Kidney epithelial cell (primary cell): ENCODE measurements around the gene BMP5. TPM values are rescaled to one million over a fixed set of nuclear protein-coding genes. Genes with fewer than 3 reads are reported as not detected.

Experiments
- DNase-seq: peaks from one replicate; pipeline ENCODE4 v3.0.0-alpha.2; 2010; ENCODE audit warnings: low read depth
- H3K27me3 ChIP-seq: 2 replicates; pipeline ENCODE4 v1.6.0; 2011; ENCODE audit warnings: low read length; ENCODE audit not compliant: control insufficient read depth, insufficient read depth
- H3K36me3 ChIP-seq: 2 replicates; pipeline ENCODE4 v1.5.1; 2011; ENCODE audit warnings: low read length; ENCODE audit not compliant: control insufficient read depth, insufficient read depth
- H3K4me3 ChIP-seq: 2 replicates; pipeline ENCODE4 v1.5.1; 2011; ENCODE audit warnings: low read depth, mild to moderate bottlenecking, control low read depth, low read length
- CTCF ChIP-seq: IDR thresholded peaks from 2 replicates; pipeline ENCODE4 v1.5.1; 2011; ENCODE audit warnings: mild to moderate bottlenecking, moderate library complexity, low read length, control low read depth, inconsistent platforms; ENCODE audit not compliant: insufficient read depth, poor library complexity, severe bottlenecking
- total RNA-seq: library from RNA; depleted of rRNA; stranded (reverse); fragments of >200 nt; gene quantifications from 2 replicates; pipeline ENCODE4 v1.2.3, GENCODE V29; 2015

BMP5 gene
- total RNA-seq, 1 donor from 2014 or later = not detected

- TF ChIP-seq CTCF = no peak
- no peaks in the 10 kb centered on the region for H3K27me3 ChIP-seq
- no peaks in the 10 kb centered on the region for H3K36me3 ChIP-seq
- DNase-seq = no peak
- H3K4me3 ChIP-seq = no peak overlapping the region
These were observed 169.6 kb downstream of the BMP5 start for GRCh38 chr6:55705451-55706440.

GRCh38 chr6:55704421-55704820 lies 171.0 kb downstream of the BMP5 start:
- no peaks in the 10 kb centered on the region for H3K27me3 ChIP-seq
- no peak overlapping the region for H3K4me3 ChIP-seq
- H3K36me3 ChIP-seq = no peaks in the 10 kb centered on the region
- no peak for TF ChIP-seq CTCF
- peak; percentile 32 for DNase-seq
